Ishikawa (cell line): ENCODE results near the gene SLCO4A1.
A peak's percentile ranks its signal among the peaks of the same experiment; 100 is the strongest.
"Not testable (repeated sequence)": the region's sequence is repeated elsewhere in the genome, so short reads cannot be mapped to it uniquely, and the experiment has no call there.

Experiments used
- CEBPB ChIP-seq: IDR thresholded peaks from 2 replicates; pipeline ENCODE4 v1.6.1; 2012
- CREB1 ChIP-seq: IDR thresholded peaks from 2 replicates; pipeline ENCODE4 v1.6.1; 2012; ENCODE audit warnings: low read depth
- EGR1 ChIP-seq: IDR thresholded peaks from 2 replicates; pipeline ENCODE4 v1.6.1; 2012
- EP300 ChIP-seq: IDR thresholded peaks from 2 replicates; pipeline ENCODE4 v1.6.1; 2012; ENCODE audit warnings: borderline replicate concordance
- MAX ChIP-seq: IDR thresholded peaks from 2 replicates; pipeline ENCODE4 v1.6.1; 2012
- RAD21 ChIP-seq: IDR thresholded peaks from 2 replicates; pipeline ENCODE4 v1.6.1; 2012; ENCODE audit warnings: low read depth
- REST ChIP-seq: IDR thresholded peaks from 2 replicates; pipeline ENCODE4 v1.6.1; 2012; ENCODE audit warnings: low read depth, mild to moderate bottlenecking
- TAF1 ChIP-seq: IDR thresholded peaks from 2 replicates; pipeline ENCODE4 v1.6.1; 2012; ENCODE audit warnings: low read depth, mild to moderate bottlenecking
- TCF12 ChIP-seq: IDR thresholded peaks from 2 replicates; pipeline ENCODE4 v1.6.1; 2012; ENCODE audit warnings: low read depth
- TEAD4 ChIP-seq: IDR thresholded peaks from 2 replicates; pipeline ENCODE4 v1.6.1; 2012
- USF1 ChIP-seq: IDR thresholded peaks from 2 replicates; pipeline ENCODE4 v1.6.1; 2012
- YY1 ChIP-seq: IDR thresholded peaks from 2 replicates; pipeline ENCODE4 v1.6.1; 2012; ENCODE audit warnings: low read depth

DNA sequence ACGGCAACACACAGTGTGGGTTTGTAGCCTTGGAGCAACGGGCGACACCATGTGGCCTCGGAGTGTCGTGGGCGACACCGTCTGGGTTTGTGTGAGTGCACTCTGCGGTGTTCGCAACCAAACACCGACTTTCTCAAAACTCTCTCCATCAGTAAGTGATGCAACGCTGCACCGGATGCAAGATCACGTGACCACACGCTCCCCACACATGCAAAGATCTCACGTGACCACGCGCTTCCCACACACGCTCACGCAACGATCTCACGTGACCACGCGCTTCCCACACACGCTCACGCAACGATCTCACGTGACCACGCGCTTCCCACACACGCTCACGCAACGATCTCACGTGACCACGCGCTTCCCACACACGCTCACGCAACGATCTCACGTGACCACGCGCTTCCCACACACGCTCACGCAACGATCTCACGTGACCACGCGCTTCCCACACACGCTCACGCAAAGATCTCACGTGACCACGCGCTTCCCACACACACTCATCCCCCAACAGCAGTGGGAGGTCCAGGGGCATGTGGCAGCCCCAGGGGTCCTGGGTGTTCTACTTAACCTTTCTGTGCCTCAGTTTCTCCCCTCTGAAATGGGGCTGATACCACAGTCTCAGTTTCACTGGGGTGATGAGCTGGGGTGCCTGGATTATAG is 41.5 kb downstream of the SLCO4A1 start:
- TF ChIP-seq MAX, TAF1, EP300, RAD21, TCF12, CREB1, TEAD4, EGR1, REST, YY1, CEBPB: not testable (repeated sequence)
- peak; percentile 50 for TF ChIP-seq USF1
